SW 1271 (cell line): ENCODE measurements around the gene AK8.

Experiments used
- DNase-seq, 2 experiments: peaks; one replicate each; lab custom pipeline; 2025; lab: John Stamatoyannopoulos, UW

Gene AK8

GRCh38 chr9:132857616-132858342, 20.3 kb downstream of the AK8 start:
- DNase-seq, result no peak

- DNase-seq, result no peak
Observed at GRCh38 chr9:132857031-132857430, 21.1 kb downstream of the AK8 start.

GRCh38 chr9:132855904-132856303, 22.2 kb downstream of the AK8 start:
- DNase-seq, result no peak

GRCh38 chr9:132854832-132855231, 23.3 kb downstream of the AK8 start:
- no peak for DNase-seq

- DNase-seq, result no peak
Observed at GRCh38 chr9:132853482-132853881, 24.6 kb downstream of the AK8 start.

- no peak for DNase-seq
Observed at GRCh38 chr9:132849185-132849706, 28.8 kb downstream of the AK8 start.

GRCh38 chr9:132846918-132847515, 31.1 kb downstream of the AK8 start:
- DNase-seq, result no peak

- DNase-seq, result no peak
Observed at GRCh38 chr9:132846109-132846917, 31.8 kb downstream of the AK8 start.

- no peak for DNase-seq
Observed at GRCh38 chr9:132842124-132843044, 35.7 kb downstream of the AK8 start.

GRCh38 chr9:132840980-132841379, 37.1 kb downstream of the AK8 start:
- no peak for DNase-seq

- DNase-seq, result no peak
Observed at GRCh38 chr9:132838291-132838690, 39.8 kb downstream of the AK8 start.

GRCh38 chr9:132837501-132838286, 40.4 kb downstream of the AK8 start:
- no peak for DNase-seq

- DNase-seq, result no peak
Observed at GRCh38 chr9:132834343-132834742, 43.7 kb downstream of the AK8 start.

GRCh38 chr9:132833550-132834121, 44.4 kb downstream of the AK8 start:
- DNase-seq, result no peak

GRCh38 chr9:132832171-132832881, 45.8 kb downstream of the AK8 start:
- no peak for DNase-seq

GRCh38 chr9:132828201-132828770, 49.8 kb downstream of the AK8 start:
- no peak for DNase-seq

- DNase-seq, result no peak
Observed at GRCh38 chr9:132827366-132827765, 50.7 kb downstream of the AK8 start.

- no peak for DNase-seq
Observed at GRCh38 chr9:132826621-132827365, 51.3 kb downstream of the AK8 start.

- DNase-seq, result no peak
Observed at GRCh38 chr9:132826131-132826530, 52.0 kb downstream of the AK8 start.
